Activated naive CD8-positive, alpha-beta T cell treated with anti-CD3 and anti-CD28 coated beads for 36 hours (primary cell): ENCODE data around the gene ZBTB7C. TPM values are rescaled to one million over a fixed set of nuclear protein-coding genes. Genes with fewer than 3 reads are reported as not detected.

Experiments used
- DNase-seq: peaks from one replicate; pipeline ENCODE4 v3.0.0; 2021
- H3K27ac Mint-ChIP-seq: one replicate; pipeline ENCODE4 v1.8.0; 2022; ENCODE audit warnings: mild to moderate bottlenecking, moderate library complexity, mixed read lengths
- H3K27me3 Mint-ChIP-seq: one replicate; pipeline ENCODE4 v1.8.0; 2022; ENCODE audit warnings: mild to moderate bottlenecking, mixed read lengths
- H3K36me3 Mint-ChIP-seq: one replicate; pipeline ENCODE4 v1.8.0; 2021; ENCODE audit warnings: mild to moderate bottlenecking, mixed read lengths
- H3K4me1 Mint-ChIP-seq: one replicate; pipeline ENCODE4 v1.8.0; 2021; ENCODE audit warnings: mixed read lengths
- H3K4me3 Mint-ChIP-seq: one replicate; pipeline ENCODE4 v1.8.0; 2022; ENCODE audit warnings: mild to moderate bottlenecking, moderate library complexity, mixed read lengths
- H3K9me3 Mint-ChIP-seq: one replicate; pipeline ENCODE4 v1.8.0; 2022; ENCODE audit warnings: mixed read lengths
- total RNA-seq, 2 experiments: library from RNA; stranded (reverse); gene quantifications; one replicate each; pipeline ENCODE4 v1.2.3, GENCODE V29; 2021

ZBTB7C gene
- total RNA-seq, 2 experiments from 2014 or later: not detected

DNA sequence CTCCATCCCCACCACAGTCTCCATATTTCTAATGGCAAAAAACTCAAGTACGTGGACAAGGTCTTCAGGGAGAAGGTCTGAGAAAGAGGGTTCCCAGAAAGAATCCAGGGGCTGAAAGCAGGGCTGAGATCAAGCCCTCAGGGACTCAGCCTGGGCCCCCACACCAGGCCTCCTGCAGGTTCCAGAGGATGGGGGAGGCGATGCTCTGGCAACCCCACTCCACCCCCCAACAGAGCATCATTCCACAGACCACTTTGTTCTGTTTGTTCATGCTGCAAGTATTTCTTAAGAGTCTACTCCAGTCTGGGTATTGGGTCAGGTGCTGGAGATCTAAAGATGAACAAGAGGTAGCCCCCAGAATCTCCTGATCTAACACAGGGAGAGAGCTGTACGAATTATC lies 32.2 kb downstream of the ZBTB7C start:
- H3K4me3 Mint-ChIP-seq: no peak overlapping the region
- peaks cover 1% of the 10 kb centered on the region for H3K9me3 Mint-ChIP-seq
- no peak for DNase-seq
- H3K27ac Mint-ChIP-seq: no peak overlapping the region
- H3K36me3 Mint-ChIP-seq: no peaks in the 10 kb centered on the region
- H3K4me1 Mint-ChIP-seq: no peaks in the 10 kb centered on the region
- peaks cover 40% of the 10 kb centered on the region for H3K27me3 Mint-ChIP-seq

DNA sequence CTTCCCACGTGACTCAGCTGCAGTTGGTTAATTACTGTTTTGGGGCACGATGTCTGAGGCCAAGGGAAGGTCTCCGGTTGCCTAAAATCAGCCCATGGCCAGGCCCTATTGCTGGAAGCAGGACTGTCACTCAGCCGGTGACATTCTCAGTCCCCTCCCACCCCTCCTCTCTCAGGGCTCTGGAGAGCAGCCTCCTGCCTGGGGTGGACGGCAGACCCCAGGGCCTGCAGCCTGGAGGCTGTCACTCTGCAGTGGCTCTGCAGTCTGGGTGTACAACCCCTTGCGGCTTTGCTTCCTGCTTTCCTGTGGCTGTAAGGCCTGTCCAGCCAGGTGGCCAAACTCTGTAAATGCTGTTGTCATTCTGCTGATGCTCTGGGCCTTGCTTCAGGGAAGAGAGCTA lies 32.8 kb downstream of the ZBTB7C start:
- no peak for DNase-seq
- H3K27me3 Mint-ChIP-seq: peaks cover 41% of the 10 kb centered on the region
- H3K9me3 Mint-ChIP-seq: peaks cover 1% of the 10 kb centered on the region
- no peak overlapping the region for H3K27ac Mint-ChIP-seq
- H3K4me1 Mint-ChIP-seq: no peaks in the 10 kb centered on the region
- no peaks in the 10 kb centered on the region for H3K36me3 Mint-ChIP-seq
- H3K4me3 Mint-ChIP-seq: no peak overlapping the region

DNA sequence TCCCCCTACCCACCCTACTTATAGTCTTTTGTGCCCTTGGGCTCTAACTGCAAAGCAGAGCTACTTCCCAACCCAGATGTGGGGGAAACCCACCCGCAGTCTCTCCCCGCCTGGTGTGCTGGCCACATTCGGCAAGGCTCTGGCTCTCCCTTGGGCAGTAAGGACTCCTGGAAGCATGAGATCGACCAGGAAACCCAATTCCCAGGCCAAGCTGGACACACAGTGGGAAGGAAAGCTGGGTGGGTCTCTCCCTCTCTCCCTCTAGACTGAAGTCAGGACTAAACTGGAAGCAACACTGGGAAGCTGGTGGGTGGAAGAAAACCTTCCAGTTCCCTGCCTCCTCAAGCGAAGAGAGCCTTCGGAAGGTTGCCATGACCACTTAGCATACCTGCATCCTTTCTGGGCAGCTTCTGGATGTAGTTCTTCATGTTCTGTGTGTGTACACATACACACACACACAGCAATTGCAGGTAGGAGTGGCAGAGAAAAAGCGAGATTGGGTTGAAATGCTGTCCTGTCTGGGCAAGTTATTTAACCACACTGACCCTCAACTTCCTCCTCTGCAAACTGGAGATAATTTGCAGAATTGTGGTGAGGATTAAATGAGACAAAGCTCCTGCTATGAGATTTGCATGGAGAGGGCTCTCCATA lies 33.9 kb downstream of the ZBTB7C start:
- no peak overlapping the region for H3K27ac Mint-ChIP-seq
- H3K36me3 Mint-ChIP-seq: no peaks in the 10 kb centered on the region
- no peak overlapping the region for H3K4me3 Mint-ChIP-seq
- DNase-seq: no peak
- peaks cover 2% of the 10 kb centered on the region for H3K9me3 Mint-ChIP-seq
- H3K27me3 Mint-ChIP-seq: peaks cover 38% of the 10 kb centered on the region
- no peaks in the 10 kb centered on the region for H3K4me1 Mint-ChIP-seq

DNA sequence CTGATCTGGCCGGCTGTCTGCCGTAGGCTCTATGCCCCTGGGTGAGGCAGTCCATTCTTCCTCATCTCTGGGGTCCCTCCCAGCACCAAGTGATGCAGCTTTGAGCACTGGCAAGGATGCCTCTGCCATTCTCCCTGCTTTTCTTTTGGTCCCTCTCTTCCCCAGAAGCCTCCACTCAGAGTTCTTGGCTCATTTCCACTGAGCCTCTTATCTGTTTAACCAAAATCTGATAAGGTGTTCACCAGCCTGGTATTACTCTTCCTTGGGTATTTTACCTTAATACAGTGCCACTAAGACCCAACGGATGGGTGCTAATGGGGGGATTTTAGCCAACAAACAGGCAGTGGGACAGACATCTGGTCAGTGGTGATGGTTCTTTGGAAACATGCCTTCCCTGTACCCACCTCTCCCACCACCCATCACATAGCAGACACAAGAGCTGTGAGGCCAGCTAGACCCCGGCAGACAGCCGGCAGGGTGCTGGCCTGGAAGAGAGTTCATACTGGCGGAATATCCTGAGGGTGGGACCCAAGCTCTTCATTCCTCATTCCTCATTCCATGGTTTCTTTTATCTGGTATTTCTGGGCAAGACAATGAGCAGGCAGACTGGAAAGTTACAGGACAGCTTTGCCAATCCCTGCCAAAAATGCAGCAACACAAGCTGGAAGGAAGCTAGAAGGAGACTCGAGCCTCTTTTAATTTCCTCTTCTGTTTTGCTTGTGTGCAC lies 34.6 kb downstream of the ZBTB7C start:
- DNase-seq: no peak
- Mint-ChIP-seq H3K4me1 (no peaks in the 10 kb centered on the region), H3K9me3 (peaks cover 4% of the 10 kb centered on the region), H3K4me3 (no peak overlapping the region), H3K27ac (no peak overlapping the region), H3K27me3 (peaks cover 31% of the 10 kb centered on the region), H3K36me3 (no peaks in the 10 kb centered on the region)

DNA sequence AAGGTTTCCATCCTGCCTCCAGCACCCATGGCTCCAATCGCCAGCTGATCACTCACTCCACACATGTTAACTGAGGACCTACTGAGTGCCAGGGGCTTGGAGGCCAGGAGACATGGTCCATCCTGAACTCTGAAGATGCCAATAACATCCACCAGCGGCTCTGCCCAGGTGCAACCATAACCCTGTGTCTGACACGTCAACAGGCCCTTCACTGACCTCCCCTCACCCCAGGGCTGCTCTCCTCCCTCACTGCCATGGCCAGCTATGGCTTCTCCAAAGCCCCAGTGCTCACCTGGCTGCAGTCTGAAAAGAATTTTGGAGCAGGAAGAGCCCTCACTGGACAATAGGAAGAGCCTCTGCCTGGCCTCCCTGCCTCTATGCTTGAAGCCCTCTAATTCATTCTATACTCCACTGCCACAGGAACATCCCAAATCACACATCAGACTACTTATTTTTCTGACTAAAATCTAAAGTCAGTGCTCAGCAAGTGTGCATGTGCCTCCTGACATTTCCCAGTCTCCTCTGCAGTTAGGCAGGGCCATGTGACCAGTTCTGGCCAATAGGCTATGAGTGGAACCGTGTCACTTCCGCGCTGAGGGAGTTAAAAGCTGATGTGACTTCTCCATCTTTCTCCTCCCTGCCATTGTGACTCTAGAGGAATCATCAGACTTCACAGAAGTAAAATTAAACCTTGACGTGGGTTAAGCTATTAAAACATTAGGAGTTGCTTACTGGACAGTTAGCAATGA lies 37.2 kb downstream of the ZBTB7C start:
- peaks cover 7% of the 10 kb centered on the region for H3K9me3 Mint-ChIP-seq
- peaks cover 23% of the 10 kb centered on the region for H3K27me3 Mint-ChIP-seq
- H3K4me3 Mint-ChIP-seq: no peak overlapping the region
- H3K4me1 Mint-ChIP-seq: no peaks in the 10 kb centered on the region
- no peaks in the 10 kb centered on the region for H3K36me3 Mint-ChIP-seq
- no peak for DNase-seq
- no peak overlapping the region for H3K27ac Mint-ChIP-seq

DNA sequence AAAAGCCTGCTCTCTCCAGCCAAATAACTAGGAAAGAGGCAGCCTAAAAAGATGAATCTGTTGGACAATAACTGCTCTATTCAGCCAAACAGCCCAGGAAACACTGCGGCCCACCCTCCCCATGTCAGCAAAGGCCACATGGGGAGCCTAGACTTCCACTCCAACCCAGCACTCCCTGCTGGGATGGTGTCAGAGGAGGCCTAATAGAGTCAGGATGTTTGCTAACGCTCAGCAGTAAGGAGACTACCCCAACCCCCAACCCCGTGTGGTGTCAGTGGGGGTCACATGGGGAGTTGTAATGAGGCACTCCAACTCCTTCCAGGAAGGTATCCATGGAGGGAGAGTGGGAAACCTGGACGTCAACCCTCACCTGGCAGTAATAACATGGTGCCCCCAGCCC lies 41.6 kb downstream of the ZBTB7C start:
- Mint-ChIP-seq H3K4me1 (no peaks in the 10 kb centered on the region), H3K27ac (no peak overlapping the region), H3K36me3 (no peaks in the 10 kb centered on the region), H3K9me3 (peaks cover 14% of the 10 kb centered on the region), H3K4me3 (no peak overlapping the region), H3K27me3 (peaks cover 19% of the 10 kb centered on the region)
- DNase-seq: no peak

DNA sequence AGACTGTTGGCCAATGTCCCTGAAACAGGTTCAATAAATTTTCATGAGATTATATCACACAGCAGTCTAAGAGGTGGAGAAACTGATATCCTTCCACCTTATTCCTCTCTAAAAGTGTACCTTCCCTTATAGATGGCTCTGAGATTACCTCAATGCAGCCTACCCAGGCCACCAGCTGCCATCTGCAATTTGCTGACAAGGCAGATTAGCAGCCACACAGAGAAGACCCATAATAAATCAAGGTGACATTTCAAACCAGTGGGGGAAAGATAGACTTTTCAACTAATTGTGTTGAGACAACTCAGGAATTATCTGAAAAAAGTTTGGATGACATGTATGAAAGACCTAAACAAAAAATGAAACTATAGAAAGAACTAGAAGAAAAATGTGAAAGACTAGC lies 43.2 kb downstream of the ZBTB7C start:
- Mint-ChIP-seq H3K4me3 (no peak overlapping the region), H3K9me3 (peaks cover 14% of the 10 kb centered on the region), H3K27ac (no peak overlapping the region), H3K36me3 (no peaks in the 10 kb centered on the region), H3K4me1 (no peaks in the 10 kb centered on the region), H3K27me3 (peaks cover 16% of the 10 kb centered on the region)
- DNase-seq: no peak

DNA sequence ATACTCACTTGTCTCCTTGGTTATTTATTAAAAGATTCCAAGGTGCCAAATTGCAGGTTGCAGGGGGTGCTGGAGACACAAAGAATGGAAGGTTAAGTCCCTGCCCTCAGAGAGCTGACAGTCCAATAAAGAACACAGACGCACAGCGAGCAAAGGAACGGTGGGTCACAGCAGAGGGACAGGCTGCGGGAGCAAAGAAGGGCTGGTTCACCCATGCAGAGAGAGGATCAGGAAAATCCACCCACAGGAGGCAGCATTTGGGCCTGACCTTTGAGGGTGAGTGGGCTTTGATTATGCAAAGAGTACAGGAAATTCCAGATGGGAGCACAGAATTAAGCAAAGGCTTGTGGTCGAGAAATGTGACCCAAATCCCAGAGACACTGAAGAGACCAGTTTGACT lies 45.0 kb downstream of the ZBTB7C start:
- H3K9me3 Mint-ChIP-seq: peaks cover 9% of the 10 kb centered on the region
- H3K27ac Mint-ChIP-seq: no peak overlapping the region
- no peaks in the 10 kb centered on the region for H3K36me3 Mint-ChIP-seq
- no peak for DNase-seq
- H3K4me3 Mint-ChIP-seq: no peak overlapping the region
- H3K4me1 Mint-ChIP-seq: no peaks in the 10 kb centered on the region
- H3K27me3 Mint-ChIP-seq: peaks cover 16% of the 10 kb centered on the region

DNA sequence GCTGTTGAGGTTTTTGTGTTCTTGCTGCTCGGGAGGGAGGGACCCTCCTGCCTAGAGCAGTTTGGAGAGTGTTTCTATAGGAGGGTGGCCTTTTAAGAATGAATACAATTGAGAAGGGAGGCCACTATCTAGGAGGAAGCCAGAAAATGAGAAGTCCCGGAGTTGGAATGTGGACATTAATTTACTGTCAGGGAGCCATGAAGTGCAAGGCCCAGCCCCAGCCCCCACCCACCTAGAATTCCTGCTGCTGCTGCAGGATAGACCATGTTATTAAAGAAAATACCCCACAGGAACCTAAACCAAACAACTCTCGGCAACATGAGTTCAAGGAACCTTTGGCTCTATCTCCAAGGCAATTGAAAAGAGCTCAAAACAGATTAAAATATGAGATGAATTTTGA lies 46.0 kb downstream of the ZBTB7C start:
- Mint-ChIP-seq H3K4me1 (no peaks in the 10 kb centered on the region), H3K36me3 (no peaks in the 10 kb centered on the region), H3K27ac (no peak overlapping the region), H3K27me3 (peaks cover 16% of the 10 kb centered on the region), H3K4me3 (no peak overlapping the region), H3K9me3 (peaks cover 9% of the 10 kb centered on the region)
- DNase-seq: no peak

DNA sequence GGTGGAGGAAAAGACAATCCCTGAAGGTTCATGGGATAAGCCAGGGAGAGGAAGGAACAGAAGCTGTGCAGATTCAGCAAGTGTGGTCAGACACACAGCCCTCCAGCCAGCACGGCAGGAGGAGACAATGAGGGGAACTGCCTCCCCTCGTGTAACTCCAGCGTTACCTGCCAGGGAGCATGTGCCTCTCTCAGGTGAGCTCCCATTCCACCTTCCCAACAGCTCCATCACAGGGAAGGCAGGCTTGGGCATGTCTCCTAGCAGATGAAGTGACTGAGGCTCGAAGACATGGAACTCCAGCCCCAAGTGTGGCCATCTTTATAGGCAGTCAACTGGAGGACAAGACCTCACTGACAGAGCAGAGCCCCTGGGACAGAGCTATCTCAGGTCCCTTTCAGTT lies 47.4 kb downstream of the ZBTB7C start:
- Mint-ChIP-seq H3K9me3 (peaks cover 9% of the 10 kb centered on the region), H3K4me3 (no peak overlapping the region)

DNA sequence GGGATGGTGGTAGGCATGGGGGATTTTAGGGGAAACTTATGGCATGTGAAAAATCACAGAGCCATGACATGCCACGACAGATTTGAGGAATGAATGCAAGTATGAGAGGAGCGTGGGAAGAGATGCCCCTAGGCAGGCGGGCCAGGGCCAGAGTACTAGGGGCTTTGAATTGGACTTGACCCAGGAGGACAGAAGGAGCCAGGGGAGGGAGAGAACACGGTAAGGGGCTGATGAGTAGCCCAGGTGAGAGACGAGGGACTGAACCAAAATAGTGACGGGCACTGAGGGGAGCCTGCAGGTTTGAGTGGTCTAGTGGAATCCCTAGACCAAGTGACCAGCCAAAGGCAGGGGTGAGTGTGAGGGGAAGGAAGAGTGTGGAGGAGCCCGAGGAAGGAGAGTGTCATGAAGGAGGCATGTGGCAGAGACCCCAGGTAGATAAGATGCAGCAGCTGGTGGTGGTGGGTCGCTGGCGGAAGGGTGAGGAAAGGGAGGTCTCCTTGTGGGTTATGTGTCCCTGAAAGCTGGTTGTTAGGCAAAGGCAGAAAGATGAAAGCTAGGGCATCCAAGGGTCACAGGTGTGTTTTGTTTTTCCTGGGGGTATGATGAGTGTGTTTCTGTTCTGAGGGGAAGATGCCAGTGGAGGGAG lies 48.7 kb downstream of the ZBTB7C start:
- DNase-seq: no peak
- Mint-ChIP-seq H3K4me1 (no peaks in the 10 kb centered on the region), H3K4me3 (no peak overlapping the region), H3K27ac (no peak overlapping the region), H3K27me3 (peaks cover 11% of the 10 kb centered on the region), H3K36me3 (no peaks in the 10 kb centered on the region), H3K9me3 (peaks cover 9% of the 10 kb centered on the region)

More for the DNA sequence above, 47.4 kb downstream of the ZBTB7C start:
- H3K4me1 Mint-ChIP-seq: no peaks in the 10 kb centered on the region
- DNase-seq: no peak
- no peak overlapping the region for H3K27ac Mint-ChIP-seq
- H3K27me3 Mint-ChIP-seq: peaks cover 16% of the 10 kb centered on the region
- H3K36me3 Mint-ChIP-seq: no peaks in the 10 kb centered on the region

DNA sequence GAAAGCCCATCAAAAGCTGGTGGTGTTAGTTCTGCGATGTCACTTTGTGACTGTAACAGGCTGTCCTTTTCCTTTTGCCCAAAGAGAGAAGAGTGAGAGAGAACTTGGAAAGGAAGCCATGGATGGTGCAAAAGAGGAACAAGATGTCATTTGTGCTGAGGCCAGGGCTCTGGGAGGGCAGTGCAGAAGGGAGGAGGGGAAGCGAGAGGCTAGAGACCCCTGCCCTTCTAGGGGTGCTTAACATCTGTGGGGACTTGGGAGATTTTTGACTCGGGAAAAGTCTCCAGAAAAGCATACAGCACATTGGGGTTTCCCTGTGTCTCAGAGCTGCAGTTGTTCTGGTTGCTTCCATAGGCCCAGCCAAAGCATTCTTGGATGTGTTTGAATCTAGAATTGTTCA lies 49.6 kb downstream of the ZBTB7C start:
- no peak for DNase-seq
- Mint-ChIP-seq H3K4me1 (no peaks in the 10 kb centered on the region), H3K27me3 (peaks cover 6% of the 10 kb centered on the region), H3K4me3 (no peak overlapping the region), H3K27ac (no peak overlapping the region), H3K9me3 (peaks cover 3% of the 10 kb centered on the region), H3K36me3 (no peaks in the 10 kb centered on the region)

DNA sequence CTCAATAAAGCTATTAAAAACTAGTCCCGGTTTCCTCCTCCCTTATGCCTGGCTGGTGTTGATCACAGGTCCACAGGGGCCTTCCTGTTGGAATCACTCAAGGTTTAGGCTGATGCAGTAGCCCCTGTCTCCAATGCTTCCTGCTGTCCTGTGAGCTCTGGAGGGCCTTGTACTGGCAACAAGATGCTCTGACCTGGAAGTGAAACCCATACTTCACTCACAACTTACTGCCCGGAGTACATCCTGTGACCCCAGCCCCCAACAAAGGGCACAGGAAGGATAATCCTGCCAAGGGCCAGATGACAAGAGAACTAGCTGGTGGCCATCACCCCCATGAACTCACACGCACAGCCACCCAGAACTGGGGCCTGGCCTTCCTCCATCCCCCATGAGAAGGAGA lies 50.3 kb downstream of the ZBTB7C start:
- H3K4me3 Mint-ChIP-seq: no peak overlapping the region
- H3K27me3 Mint-ChIP-seq: peaks cover 6% of the 10 kb centered on the region
- H3K4me1 Mint-ChIP-seq: no peaks in the 10 kb centered on the region
- no peaks in the 10 kb centered on the region for H3K9me3 Mint-ChIP-seq
- no peaks in the 10 kb centered on the region for H3K36me3 Mint-ChIP-seq
- no peak overlapping the region for H3K27ac Mint-ChIP-seq
- DNase-seq: no peak

DNA sequence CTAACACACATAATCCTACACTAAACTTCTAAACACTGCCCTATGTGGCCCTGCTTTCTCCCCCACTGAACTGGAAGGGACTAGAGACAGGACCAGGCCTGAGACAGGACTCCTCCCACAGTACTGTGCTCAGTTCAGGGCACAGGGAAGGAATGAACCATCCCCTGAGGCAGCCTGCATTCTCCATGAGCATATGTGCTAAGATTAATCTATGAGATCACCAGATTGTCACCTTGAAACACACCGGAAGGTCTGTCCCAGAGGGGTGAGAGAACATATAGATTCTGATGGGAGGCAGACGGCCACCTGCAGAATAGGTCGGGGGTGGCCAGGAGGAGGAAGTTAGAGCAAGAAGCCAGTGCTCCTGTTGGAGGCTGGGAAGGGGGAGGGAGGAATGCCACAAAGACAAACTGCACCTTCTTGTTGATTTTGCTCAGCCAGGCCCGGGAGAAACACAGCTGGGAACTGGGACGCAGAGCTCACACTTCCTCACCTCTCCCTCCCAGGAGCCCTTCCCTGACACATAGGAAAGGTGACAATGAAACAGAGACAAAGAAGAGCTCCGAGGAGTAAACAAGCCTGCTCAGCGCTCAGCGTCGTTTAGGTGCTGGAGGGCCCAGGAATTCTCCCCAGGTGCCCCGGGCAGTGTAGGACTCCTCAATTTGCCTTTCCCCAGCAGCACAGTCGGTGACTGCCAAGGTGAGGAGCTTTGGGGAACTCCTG lies 52.1 kb downstream of the ZBTB7C start:
- Mint-ChIP-seq H3K4me1 (no peaks in the 10 kb centered on the region), H3K4me3 (no peak overlapping the region), H3K36me3 (no peaks in the 10 kb centered on the region), H3K27ac (no peak overlapping the region), H3K9me3 (no peaks in the 10 kb centered on the region), H3K27me3 (no peaks in the 10 kb centered on the region)
- no peak for DNase-seq
